ENCODE measurements around the gene KCNC3.

DNA sequence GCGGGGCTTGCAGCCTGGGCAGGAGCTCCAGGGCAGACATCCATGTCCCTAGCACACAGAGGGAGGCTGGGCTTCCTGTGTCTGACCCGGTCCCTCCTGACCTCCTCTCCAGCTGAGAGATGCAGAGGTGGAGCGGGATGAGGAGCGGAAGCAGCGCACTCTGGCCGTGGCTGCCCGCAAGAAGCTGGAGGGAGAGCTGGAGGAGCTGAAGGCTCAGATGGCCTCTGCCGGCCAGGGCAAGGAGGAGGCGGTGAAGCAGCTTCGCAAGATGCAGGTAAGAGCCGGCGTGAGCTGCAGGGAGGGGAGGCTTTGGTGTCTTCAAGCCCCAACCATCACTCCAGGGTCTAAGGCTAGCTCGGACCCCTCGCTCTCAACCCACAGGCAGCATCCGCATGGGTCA lies 38.4 kb downstream of the KCNC3 start:
- TF ChIP-seq, protein P1, sequence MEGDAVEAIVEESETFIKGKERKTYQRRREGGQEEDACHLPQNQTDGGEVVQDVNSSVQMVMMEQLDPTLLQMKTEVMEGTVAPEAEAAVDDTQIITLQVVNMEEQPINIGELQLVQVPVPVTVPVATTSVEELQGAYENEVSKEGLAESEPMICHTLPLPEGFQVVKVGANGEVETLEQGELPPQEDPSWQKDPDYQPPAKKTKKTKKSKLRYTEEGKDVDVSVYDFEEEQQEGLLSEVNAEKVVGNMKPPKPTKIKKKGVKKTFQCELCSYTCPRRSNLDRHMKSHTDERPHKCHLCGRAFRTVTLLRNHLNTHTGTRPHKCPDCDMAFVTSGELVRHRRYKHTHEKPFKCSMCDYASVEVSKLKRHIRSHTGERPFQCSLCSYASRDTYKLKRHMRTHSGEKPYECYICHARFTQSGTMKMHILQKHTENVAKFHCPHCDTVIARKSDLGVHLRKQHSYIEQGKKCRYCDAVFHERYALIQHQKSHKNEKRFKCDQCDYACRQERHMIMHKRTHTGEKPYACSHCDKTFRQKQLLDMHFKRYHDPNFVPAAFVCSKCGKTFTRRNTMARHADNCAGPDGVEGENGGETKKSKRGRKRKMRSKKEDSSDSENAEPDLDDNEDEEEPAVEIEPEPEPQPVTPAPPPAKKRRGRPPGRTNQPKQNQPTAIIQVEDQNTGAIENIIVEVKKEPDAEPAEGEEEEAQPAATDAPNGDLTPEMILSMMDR (conservative IDR thresholded peaks at IDR 0.05) = no peak
- no peak for TF ChIP-seq ZFX (IDR thresholded peaks at IDR 0.05)
